ENCODE data around the gene OXER1.
"Not testable (repeated sequence)": the region's sequence is repeated elsewhere in the genome, so short reads cannot be mapped to it uniquely, and the experiment has no call there.

Gene OXER1

DNA sequence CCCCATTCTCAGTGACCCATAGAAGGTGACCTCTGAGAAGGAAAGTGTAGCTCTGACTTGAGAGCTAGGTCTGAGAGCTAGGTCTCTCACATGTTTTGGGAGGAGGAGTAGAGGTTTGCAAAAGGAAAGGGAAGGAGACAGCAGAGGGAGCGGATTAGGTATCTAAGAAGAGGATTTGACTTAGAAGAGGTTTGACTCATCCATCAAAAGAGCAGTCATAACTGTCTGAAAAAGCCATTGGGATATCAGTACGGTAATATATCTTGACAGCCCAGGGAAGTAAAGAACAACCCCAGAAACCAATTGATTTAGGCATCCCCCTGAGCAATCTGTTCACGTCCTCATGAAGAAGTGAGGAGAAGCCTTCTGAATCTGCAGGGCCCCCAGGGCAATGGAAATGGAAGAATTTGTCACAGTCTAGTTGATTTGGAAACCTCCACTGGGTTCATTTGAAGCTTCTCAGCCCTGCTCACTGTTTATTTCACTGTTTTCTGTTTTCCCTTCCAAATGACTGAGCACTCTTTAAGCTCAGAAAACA lies 19.3 kb downstream of the OXER1 start:
- DNase-seq: no peak

- DNase-seq: no peak
Observed at GRCh38 chr2:42743659-42743990, 20.3 kb downstream of the OXER1 start.

GRCh38 chr2:42742740-42743658 lies 20.9 kb downstream of the OXER1 start:
- DNase-seq: no peak

DNA sequence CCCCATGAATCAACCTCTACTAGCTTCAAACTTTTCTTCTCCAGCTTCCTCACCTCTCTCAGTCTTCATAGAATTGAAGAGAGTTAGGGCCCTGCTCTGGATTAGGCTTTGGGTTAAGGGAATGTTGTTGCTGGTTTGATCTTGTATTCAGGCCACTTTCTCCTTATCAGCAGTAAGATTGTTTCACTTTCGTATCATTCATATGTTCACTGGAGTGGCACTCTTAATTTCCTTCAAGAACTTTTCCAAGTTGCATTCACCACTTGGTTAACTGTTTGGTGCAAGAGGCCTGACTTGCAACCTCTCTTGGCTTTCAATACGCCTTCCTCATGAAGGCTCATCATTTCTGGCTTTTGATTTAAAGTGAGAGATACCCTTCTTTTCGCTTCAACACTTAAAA lies 22.8 kb downstream of the OXER1 start:
- no peak for DNase-seq

- no peak for DNase-seq
Observed at GRCh38 chr2:42736598-42737322, 27.2 kb downstream of the OXER1 start.

DNA sequence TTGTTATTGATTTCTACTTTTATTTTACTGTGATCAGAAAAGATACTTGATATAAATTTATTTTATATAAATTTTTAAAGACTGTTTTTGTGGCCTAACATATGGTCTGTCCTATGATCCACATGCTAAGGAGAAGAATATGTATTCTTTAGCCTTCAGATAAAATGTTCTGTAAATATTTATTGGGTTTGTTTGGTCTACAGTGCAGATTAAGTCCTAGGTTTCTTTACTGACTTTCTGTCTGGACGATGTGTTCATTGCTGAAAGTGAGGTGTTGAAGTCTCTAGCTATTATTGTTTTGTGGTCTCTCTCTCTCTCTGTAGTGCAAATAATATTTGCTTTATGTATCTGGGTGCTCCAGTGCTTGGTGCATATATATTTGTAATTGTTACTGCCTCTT lies 30.1 kb downstream of the OXER1 start:
- no peak for DNase-seq

- DNase-seq: not testable (repeated sequence)
Observed at GRCh38 chr2:42731316-42731715, 32.6 kb downstream of the OXER1 start.

DNA sequence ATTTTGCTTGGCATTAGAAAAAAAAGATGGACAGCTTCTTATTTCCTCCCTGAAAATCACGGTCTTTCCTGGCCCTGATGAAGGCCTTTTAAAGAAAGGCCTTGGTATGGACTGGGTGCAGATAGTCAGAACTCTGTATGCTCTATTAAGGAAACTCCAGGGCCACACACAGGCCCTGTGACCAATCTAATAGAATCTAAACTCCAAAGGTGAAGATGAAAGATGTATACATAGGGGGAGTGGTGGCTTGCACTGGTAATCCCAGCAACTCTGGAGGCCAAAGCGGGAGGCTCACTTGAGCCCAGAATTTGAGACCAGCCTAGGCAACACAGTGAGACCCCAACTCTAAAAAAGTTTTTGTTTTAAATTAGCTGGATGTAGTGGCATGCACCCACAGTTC lies 37.3 kb downstream of the OXER1 start:
- DNase-seq: no peak

DNA sequence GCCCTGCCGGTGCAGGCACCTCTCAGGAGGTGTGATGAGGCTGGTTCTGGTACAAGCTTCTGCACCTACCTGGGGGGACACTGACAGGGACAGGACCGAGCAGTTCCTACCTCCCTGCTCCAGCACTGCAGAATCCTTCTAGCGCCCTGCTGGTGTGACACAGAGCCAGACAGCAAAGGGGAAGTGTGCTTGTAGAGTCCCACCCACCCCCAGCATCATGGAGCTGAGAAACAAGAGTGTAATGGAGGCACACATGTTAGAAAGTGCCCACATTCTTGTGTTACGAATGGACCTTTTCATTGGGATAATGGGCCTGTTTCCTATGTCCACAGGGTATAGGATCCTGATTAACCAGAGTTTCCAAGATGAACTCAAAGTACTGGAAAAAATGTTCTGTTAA lies 38.3 kb downstream of the OXER1 start:
- DNase-seq: no peak

GRCh38 chr2:42724886-42725285 lies 39.0 kb downstream of the OXER1 start:
- no peak for DNase-seq

- DNase-seq: no peak
Observed at GRCh38 chr2:42723465-42723864, 40.5 kb downstream of the OXER1 start.

GRCh38 chr2:42722320-42723190 lies 41.4 kb downstream of the OXER1 start:
- no peak for DNase-seq

- no peak for DNase-seq
Observed at GRCh38 chr2:42721898-42722297, 42.0 kb downstream of the OXER1 start.

GRCh38 chr2:42714686-42715085 lies 49.2 kb downstream of the OXER1 start:
- DNase-seq: no peak

- DNase-seq: no peak
Observed at GRCh38 chr2:42713920-42714319, 50.0 kb downstream of the OXER1 start.

DNA sequence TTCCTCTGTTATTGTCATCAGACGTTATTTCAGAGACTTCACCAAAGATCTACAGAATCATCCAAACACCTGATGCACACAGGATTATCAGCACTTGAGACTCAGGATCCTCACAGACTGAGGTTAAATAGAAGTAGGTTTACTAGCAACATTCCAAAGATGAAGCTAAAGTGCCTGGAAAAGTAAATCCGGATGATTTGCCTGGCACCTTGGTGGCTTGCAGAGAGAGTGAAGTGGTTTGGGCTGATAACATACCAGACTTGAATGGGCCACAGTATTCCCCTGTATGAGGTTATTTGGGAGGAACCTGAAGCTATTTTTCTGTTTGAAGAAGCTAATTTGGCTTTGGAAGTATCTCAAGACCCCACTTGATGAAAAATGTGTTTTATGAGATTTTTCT lies 51.0 kb downstream of the OXER1 start:
- DNase-seq: no peak

Measured in stimulated activated CD4-positive, alpha-beta T cell treated with anti-CD3 and anti-CD28 coated beads, Interleukin-4, amount 100 ng/mL, for 4 hours (primary cell).